ENCODE results near the gene FLRT2. TPM values are rescaled to one million over a fixed set of nuclear protein-coding genes. Genes with fewer than 3 reads are reported as not detected.

FLRT2 gene
- total and polyA plus RNA-seq, 2 experiments from 2014 or later: 5.2 to 5.8 TPM

GRCh38 chr14:85581691-85582090 lies 51.7 kb downstream of the FLRT2 start:
- no peaks in the 10 kb centered on the region for H3K9me3 ChIP-seq (ENCODE audit: low read depth)
- H3K27ac ChIP-seq: no peak overlapping the region
- DNase-seq (ENCODE audit: low read depth in 1 of 2, low spot score in 1 of 2): no peak
- peaks cover 32% of the 10 kb centered on the region for H3K4me1 ChIP-seq (ENCODE audit: low read depth)
- TF ChIP-seq, protein P1, sequence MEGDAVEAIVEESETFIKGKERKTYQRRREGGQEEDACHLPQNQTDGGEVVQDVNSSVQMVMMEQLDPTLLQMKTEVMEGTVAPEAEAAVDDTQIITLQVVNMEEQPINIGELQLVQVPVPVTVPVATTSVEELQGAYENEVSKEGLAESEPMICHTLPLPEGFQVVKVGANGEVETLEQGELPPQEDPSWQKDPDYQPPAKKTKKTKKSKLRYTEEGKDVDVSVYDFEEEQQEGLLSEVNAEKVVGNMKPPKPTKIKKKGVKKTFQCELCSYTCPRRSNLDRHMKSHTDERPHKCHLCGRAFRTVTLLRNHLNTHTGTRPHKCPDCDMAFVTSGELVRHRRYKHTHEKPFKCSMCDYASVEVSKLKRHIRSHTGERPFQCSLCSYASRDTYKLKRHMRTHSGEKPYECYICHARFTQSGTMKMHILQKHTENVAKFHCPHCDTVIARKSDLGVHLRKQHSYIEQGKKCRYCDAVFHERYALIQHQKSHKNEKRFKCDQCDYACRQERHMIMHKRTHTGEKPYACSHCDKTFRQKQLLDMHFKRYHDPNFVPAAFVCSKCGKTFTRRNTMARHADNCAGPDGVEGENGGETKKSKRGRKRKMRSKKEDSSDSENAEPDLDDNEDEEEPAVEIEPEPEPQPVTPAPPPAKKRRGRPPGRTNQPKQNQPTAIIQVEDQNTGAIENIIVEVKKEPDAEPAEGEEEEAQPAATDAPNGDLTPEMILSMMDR (IDR thresholded peaks at IDR 0.05; ENCODE audit: low read depth, low read length): no peak
- H3K4me3 ChIP-seq: no peak overlapping the region
- no peaks in the 10 kb centered on the region for H3K36me3 ChIP-seq
- no peaks in the 10 kb centered on the region for H3K27me3 ChIP-seq

DNA sequence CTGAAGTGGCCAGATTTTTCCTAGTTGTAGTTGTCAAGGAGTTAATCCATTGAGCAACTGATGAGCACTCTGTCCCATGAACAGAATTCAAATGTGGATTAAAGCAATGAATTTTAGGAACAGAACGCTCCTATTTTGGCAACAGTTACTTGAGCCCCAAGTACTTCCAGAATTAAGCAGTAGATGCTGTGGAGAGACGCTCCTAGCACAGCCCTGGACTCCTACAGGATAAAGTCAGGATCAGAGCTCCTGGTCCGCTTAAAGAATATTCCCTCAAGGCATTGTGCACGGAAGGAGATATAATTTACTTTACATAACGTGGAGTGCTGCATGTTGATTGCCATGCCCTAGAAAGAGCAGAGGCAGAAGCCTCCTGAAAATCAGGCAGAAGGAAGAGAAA lies 53.4 kb downstream of the FLRT2 start:
- H3K9me3 ChIP-seq (ENCODE audit: low read depth): no peaks in the 10 kb centered on the region
- no peaks in the 10 kb centered on the region for H3K27me3 ChIP-seq
- no peaks in the 10 kb centered on the region for H3K36me3 ChIP-seq
- H3K27ac ChIP-seq: no peak overlapping the region
- no peak for DNase-seq (ENCODE audit: low read depth in 1 of 2, low spot score in 1 of 2)
- peaks cover 32% of the 10 kb centered on the region for H3K4me1 ChIP-seq (ENCODE audit: low read depth)
- no peak overlapping the region for H3K4me3 ChIP-seq
- TF ChIP-seq, protein P1 (IDR thresholded peaks at IDR 0.05; ENCODE audit: low read depth, low read length): no peak

- no peaks in the 10 kb centered on the region for H3K27me3 ChIP-seq
Observed at GRCh38 chr14:85584481-85584880, 54.5 kb downstream of the FLRT2 start.

GRCh38 chr14:85587151-85587711 lies 57.3 kb downstream of the FLRT2 start:
- TF ChIP-seq, protein P1 (IDR thresholded peaks at IDR 0.05; ENCODE audit: low read depth, low read length): no peak
- Histone ChIP-seq H3K4me3 (no peak overlapping the region), H3K36me3 (no peaks in the 10 kb centered on the region), H3K27me3 (no peaks in the 10 kb centered on the region), H3K9me3 (ENCODE audit: low read depth) (no peaks in the 10 kb centered on the region), H3K27ac (peak overlapping the region; percentile 52), H3K4me1 (ENCODE audit: low read depth) (peaks cover 19% of the 10 kb centered on the region)
- DNase-seq (ENCODE audit: low read depth in 1 of 2, low spot score in 1 of 2): peak in 1 of 2 donors; percentile 58

More at GRCh38 chr14:85584481-85584880, 54.5 kb downstream of the FLRT2 start:
- Histone ChIP-seq H3K4me3 (no peak overlapping the region), H3K9me3 (ENCODE audit: low read depth) (no peaks in the 10 kb centered on the region), H3K36me3 (no peaks in the 10 kb centered on the region), H3K4me1 (ENCODE audit: low read depth) (peaks cover 32% of the 10 kb centered on the region), H3K27ac (no peak overlapping the region)
- no peak for DNase-seq (ENCODE audit: low read depth in 1 of 2, low spot score in 1 of 2)
- TF ChIP-seq, protein P1 (IDR thresholded peaks at IDR 0.05; ENCODE audit: low read depth, low read length): no peak

- H3K36me3 ChIP-seq: no peaks in the 10 kb centered on the region
- H3K4me1 ChIP-seq (ENCODE audit: low read depth): peaks cover 12% of the 10 kb centered on the region
- no peak overlapping the region for H3K27ac ChIP-seq
- no peaks in the 10 kb centered on the region for H3K9me3 ChIP-seq (ENCODE audit: low read depth)
- no peaks in the 10 kb centered on the region for H3K27me3 ChIP-seq
- TF ChIP-seq, protein P1 (IDR thresholded peaks at IDR 0.05; ENCODE audit: low read depth, low read length): no peak
- DNase-seq (ENCODE audit: low read depth in 1 of 2, low spot score in 1 of 2): peak in 1 of 2 donors; percentile 52
- H3K4me3 ChIP-seq: no peak overlapping the region
Observed at GRCh38 chr14:85590784-85591183, 60.8 kb downstream of the FLRT2 start.

Measured in cardiac muscle cell (in vitro differentiated cells and primary cell).